NCI-H1694 treated with DMSO at 0.1 percent for 48 hours (cell line): ENCODE results near the gene MPST.

Experiments
- DNase-seq: peaks from one replicate; lab custom pipeline; 2025; lab: John Stamatoyannopoulos, UW

Gene MPST

GRCh38 chr22:37023743-37024338, 4.3 kb downstream of the MPST start:
- DNase-seq: no peak

DNA sequence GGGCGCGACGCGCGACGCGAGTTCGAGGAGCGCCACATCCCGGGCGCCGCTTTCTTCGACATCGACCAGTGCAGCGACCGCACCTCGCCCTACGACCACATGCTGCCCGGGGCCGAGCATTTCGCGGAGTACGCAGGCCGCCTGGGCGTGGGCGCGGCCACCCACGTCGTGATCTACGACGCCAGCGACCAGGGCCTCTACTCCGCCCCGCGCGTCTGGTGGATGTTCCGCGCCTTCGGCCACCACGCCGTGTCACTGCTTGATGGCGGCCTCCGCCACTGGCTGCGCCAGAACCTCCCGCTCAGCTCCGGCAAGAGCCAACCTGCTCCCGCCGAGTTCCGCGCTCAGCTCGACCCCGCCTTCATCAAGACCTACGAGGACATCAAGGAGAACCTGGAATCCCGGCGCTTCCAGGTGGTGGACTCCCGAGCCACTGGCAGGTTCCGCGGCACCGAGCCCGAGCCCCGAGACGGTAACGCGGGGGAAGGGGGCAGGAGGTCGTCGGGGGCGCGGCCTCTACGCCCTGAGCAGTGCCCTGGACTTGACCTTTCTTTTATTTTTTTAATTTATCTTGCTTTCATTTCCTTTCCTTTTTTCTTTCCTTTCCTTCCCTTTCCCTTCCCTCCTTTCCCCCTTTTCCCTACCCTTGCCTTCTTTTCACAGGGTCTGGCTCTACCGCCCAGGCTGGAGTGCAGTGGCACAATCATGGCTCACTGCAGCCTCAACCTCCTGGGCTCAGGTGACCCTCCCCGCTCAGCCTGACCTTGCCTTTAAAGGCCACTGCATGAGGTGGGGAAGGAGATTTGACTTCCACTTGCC, 5.0 kb downstream of the MPST start:
- DNase-seq: no peak

DNA sequence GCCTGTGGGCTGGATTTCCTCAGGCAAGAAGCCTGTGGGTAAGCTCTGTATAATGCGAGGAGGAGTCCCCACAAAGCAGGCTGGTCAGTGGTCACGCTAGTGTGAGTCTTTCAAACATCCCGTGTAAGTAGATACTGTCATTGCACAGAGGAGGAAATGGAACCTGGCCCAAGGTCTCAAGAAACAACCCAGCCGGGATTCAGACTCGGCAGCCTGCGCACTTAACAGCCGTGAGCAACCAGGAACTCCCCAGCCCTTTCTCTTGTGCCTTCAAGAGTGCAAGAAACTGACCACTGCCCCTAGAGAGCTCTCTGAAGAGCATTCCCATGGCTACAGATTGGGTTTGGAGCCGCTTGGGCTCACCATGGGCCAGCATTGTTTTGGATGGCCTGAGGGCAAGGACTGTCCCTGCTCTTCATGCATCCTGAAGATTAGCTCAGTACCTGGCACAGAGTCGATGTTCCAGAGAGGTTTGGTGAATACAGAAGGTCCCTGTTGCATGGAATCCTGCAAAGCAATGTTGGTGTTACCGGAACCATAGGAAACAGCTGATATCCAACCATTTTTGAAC, 6.0 kb downstream of the MPST start:
- no peak for DNase-seq

- DNase-seq: no peak
Observed at GRCh38 chr22:37026325-37026724, 6.8 kb downstream of the MPST start.

DNA sequence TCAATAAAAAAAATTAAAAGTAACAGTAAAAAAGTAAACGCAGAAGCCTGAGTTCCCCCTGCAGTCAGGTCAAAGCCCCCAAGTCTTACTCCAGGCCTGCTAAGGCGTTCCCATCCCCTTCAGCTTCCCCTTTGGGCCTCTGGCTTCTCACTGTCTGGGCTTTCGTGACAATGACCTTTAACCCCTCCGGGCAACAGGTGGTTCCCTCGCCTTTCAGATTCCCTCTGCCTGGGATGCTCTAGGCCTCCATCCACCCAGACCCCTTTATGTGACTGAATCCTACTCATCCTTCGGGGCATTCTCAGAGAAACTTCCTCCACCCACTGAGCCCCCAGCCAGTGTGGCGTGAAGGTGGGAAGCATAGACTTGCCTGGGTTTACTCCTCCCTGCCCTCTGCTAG, 8.0 kb downstream of the MPST start:
- no peak for DNase-seq

- DNase-seq: no peak
Observed at GRCh38 chr22:37028692-37029674, 9.4 kb downstream of the MPST start.

DNA sequence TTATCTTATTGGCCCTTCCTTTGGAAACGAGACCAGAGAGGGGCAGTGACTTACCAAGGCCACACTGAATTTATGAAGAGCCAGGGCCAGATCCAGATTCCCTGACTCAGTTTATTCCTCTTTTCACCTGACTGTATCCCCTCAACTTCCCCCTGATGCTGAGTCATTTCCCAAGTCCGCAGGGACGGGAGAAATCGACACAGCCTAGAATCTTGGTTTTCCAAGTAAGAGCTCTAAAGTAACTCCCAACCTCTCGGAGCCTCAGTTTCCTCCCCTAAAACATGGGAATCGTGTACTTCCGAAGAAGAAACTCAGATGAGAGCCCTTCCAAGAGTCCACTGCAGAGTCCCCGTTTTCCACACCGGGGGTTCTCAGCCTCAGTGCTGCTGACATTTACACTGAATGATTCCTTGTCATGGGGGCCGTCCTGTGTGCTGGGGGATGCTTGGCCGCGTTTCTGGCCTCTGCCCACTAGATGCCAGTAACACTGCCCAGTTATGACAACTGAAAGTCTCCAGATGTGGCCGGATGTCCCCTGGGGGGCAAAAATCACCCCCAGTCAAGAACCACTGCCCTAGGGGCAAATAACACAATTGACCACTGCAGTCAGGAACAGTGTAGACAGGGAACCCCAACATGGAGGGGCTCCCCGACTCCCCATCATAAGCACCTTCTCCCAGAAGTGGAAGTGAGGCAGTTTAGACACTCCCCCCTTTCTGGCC, 11.2 kb downstream of the MPST start:
- DNase-seq: no peak

DNA sequence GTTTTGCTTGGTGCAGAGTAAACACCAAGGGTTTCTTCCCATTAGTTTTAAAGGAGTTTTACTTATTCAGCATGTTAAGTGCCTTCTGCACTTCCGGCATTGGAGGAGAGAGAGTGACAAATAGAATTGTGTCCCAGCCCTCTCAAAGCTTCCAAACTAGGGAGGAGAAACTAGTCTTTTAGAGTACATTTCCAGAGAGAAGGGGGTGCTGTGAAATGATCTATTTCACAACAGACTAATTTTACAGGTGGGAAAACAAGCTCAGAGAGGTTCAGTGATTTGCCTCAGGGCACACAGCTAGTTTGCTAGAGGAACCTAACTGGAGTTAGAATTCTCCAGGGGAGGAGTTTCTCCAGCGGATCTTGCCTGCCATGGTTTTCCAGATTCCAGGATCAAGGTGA, 12.6 kb downstream of the MPST start:
- DNase-seq: no peak

DNA sequence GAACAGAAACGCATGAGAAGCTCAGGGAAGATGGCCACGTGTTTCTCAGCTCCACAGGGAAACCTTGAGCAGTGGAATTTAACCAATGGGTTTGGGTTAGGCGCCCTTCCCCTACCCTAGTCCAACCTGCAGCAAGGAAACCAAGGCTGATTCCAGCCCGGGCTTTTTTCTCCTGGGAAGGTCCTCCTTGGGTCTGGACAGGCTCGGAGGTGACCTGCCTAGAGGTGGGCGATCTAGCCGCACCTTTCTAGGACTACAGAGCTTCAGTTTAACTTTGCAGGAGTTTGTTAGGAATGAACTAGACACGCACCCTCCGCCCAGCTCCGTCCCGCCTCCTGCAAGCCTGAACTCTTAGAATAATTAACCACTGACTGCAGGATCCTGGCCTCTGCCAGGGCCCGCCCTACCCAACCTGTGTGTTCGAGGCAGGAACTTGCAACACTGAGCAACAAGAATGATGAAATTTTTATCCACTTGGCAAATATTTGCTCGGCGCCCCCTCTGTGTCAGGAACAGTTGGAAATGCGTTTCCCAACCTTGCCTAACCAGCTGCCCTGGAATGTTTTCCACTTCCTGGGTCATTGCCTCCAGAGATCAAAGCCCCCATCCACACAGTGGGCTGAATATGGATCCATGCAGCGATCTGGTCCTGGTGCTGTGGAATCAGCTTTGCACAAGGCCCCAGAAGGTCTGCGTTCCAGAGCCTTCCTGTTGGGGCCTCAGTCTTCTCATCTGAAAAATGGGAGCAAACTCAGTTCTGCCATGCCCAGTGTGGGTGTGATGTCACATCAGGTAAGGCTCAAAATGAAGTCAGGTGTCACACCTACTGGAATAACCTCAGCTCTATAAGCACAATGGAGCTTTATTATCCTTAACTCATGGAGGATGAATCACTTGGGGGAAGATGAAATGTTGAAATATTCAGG, 13.3 kb downstream of the MPST start:
- DNase-seq: no peak

GRCh38 chr22:37033605-37034430, 14.3 kb downstream of the MPST start:
- no peak for DNase-seq

- DNase-seq: no peak
Observed at GRCh38 chr22:37036655-37037377, 17.3 kb downstream of the MPST start.

DNA sequence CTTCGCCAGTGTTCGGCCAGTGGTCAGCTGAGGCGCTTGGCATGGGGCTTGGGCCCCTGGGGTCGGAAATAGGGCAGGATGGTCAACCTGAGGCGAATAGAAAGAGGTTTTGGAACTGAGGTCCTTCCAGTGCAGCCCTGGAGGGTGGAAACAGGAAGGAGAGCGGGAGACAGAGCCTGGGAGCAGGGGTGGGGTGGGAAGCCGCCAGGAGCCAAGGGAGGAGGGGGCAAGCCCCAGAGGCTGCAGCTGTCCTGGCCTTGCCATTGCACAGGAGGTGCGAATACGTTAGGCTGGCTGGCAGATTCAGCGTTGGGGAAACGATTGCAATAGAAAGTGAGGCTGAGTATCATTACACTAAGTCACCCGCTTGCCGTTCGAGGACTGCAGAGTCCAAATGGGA, 18.1 kb downstream of the MPST start:
- no peak for DNase-seq

DNA sequence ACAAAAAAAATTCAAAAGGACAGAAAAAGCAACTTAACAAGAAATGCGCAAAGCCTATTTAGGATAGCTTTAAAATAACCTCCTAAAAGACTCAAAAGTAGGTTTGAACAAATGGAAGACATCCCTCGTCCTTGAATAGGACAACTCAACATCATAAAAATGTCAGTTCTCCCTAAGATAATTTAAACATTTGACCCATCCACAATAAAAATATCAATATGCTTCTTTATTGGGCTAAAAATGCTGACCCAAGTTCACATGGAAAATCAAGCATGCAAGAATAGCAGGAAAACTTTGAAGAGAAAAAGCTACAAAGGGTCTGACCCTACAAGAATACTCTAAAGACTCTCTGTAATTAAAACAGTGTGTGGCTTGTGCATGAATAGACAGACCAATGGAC, 19.9 kb downstream of the MPST start:
- no peak for DNase-seq

GRCh38 chr22:37043209-37043827, 23.8 kb downstream of the MPST start:
- no peak for DNase-seq

DNA sequence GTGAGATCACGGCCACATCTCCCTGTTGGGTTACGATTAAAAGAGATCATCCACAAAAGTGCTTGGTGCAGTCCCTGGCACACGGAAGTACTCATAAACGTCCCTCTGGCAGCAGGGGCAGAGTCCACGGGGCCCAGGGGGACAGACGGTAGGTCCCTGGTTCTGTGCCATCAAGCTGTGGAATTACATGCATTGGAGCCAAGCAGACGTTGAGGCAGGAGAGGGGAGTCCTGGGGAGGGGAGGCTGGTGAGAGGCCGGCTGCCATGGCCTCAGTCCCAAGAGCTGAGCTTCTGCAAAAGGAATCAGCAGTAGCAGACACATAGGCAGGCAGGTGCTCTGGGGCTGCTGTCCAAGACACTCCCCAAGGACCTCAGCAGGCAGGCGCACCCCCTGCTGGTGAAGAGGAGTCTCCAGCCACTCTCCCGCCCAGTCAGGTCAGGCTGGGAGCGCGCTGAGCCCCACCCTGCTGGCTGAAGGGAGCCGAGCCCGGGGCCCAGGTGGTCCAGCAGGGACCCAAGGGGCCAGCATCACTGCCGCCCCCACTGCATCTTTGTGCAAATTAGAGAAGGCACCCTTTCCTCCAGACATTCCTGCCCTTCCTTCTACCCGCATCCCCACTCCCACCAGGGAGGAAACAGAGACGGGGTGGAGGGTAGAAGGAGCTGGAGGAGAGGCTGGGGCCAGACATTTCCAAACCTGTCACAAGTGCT, 24.4 kb downstream of the MPST start:
- DNase-seq: peak; percentile 12

DNA sequence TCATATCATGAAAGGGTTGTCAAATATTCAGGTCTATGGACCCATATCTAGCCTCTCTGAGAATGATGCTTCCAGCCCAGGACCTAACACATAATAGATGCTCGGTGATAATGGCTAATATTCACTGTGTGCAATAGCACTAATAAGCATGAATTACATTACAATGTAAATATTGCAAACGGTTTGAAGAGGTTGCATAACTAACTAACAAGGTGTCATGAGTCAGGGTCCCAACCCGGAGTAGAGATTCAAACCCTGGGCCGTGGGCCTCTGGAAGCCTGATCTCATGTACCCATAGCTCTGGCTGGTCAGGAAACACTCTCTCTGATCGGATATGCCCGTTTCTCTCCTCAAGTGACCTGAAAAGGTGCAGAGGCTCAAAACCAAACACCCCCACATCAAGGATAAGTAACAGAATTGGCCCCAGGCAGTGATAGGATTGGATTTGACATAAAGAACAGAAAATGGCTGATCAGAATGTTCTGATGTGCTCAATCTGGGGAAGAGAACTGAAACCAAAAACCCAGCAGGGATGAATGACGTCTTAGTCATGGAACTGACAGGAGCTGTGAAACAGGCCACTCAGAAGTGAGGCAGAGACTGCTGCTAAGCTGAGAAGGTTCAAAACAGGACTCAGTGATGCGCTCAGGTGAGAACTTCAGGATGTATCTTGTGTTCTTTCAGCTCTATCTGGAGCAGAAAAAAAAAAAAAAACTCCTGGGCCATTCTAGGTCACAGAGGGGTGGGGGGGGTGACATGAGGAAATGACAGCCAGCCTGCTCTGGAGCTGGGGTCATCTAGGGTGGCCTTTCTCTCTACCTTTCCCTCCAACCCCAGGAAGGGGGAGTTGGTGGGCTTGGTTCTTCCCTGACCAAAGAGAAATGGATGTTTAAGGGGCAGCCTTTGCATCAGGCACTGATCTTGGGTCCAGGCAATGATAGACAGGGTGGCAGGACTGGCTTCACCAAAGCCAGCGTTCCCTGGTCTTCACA, 25.4 kb downstream of the MPST start:
- no peak for DNase-seq

DNA sequence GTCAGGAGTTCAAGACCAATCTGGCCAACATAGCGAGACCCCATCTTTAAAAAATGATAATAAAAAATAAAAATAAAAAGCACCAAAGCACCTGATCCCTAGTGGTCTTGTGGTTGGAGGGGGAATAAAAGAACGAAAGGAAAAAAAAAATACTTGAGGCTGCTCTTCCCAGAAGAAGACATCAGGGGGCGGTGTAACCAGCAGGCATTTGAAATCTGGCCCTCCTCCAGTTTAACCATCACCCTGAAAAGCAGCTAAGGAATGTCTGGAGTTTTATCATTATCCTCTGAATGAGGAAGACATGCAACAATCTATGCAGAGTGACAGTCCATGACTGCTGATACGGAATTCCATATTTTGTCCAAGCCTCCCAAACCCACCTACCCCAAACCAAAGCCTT, 26.4 kb downstream of the MPST start:
- peak; percentile 60 for DNase-seq
